Activated T-helper 1 cell treated with anti-CD3 and anti-CD28 coated beads, Interleukin-12 subunit alpha, Interleukin-12 subunit beta, Interleukin-2, Interleukin-4 antibody, amounts not matched to agents 30 ng/mL and 10 ng/mL and 1 ng/mL, durations not matched to agents 14 hours and 24 hours and 36 hours (primary cell): ENCODE data around the gene APBA3. TPM values are rescaled to one million over a fixed set of nuclear protein-coding genes. Genes with fewer than 3 reads are reported as not detected.

ENCODE experiments used
- DNase-seq: peaks from one replicate; pipeline ENCODE4 v3.0.0; 2021; ENCODE audit warnings: low spot score
- H3K27ac Mint-ChIP-seq: one replicate; pipeline ENCODE4 v1.8.0; 2021; ENCODE audit warnings: mild to moderate bottlenecking, mixed read lengths
- H3K27me3 Mint-ChIP-seq: one replicate; pipeline ENCODE4 v1.8.0; 2022; ENCODE audit warnings: mild to moderate bottlenecking, moderate library complexity, mixed read lengths; ENCODE audit not compliant: insufficient read depth
- H3K36me3 Mint-ChIP-seq: one replicate; pipeline ENCODE4 v1.8.0; 2021; ENCODE audit warnings: low read depth, mixed read lengths
- H3K4me1 Mint-ChIP-seq: one replicate; pipeline ENCODE4 v1.8.0; 2021; ENCODE audit warnings: low read depth, mixed read lengths
- H3K4me3 Mint-ChIP-seq: one replicate; pipeline ENCODE4 v1.8.0; 2021; ENCODE audit warnings: mild to moderate bottlenecking, moderate library complexity, mixed read lengths
- H3K9me3 Mint-ChIP-seq: one replicate; pipeline ENCODE4 v1.8.0; 2021; ENCODE audit warnings: mixed read lengths
- intact Hi-C: fragments of 100-400 bp; cut with micrococcal nuclease; formaldehyde crosslinking; loops from one replicate; pipeline ENCODE4 v1.15.1; 2024
- total RNA-seq: library from RNA; stranded (reverse); gene quantifications from 2 replicates; pipeline ENCODE4 v1.2.3, GENCODE V29; 2022

APBA3 gene
- total RNA-seq, 1 donor from 2014 or later, result 48.9 TPM

- no peak for DNase-seq
- peaks cover 7% of the 10 kb centered on the region for H3K27me3 Mint-ChIP-seq
- H3K27ac Mint-ChIP-seq, result no peak overlapping the region
- no peaks in the 10 kb centered on the region for H3K4me1 Mint-ChIP-seq
- peaks cover 22% of the 10 kb centered on the region for H3K9me3 Mint-ChIP-seq
- intact Hi-C loops, result loop anchor here (1.0 kb wide), 1 partner anchor 38 kb away; no protein-coding TSS in a partner anchor
- peaks cover 15% of the 10 kb centered on the region for H3K36me3 Mint-ChIP-seq
- H3K4me3 Mint-ChIP-seq, result peak overlapping the region; percentile 68
Measured at GRCh38 chr19:3783660-3784584, 22.4 kb upstream of the APBA3 start.

GRCh38 chr19:3782903-3783302 lies 21.4 kb upstream of the APBA3 start:
- intact Hi-C loops, result loop anchor here (1.0 kb wide), 1 partner anchor 39 kb away; no protein-coding TSS in a partner anchor

GRCh38 chr19:3782330-3782729 lies 20.8 kb upstream of the APBA3 start:
- H3K27ac Mint-ChIP-seq, result no peak overlapping the region
- no peaks in the 10 kb centered on the region for H3K4me1 Mint-ChIP-seq
- intact Hi-C loops, result no loop called here
- peaks cover 15% of the 10 kb centered on the region for H3K36me3 Mint-ChIP-seq
- H3K27me3 Mint-ChIP-seq, result peaks cover 7% of the 10 kb centered on the region
- no peak overlapping the region for H3K4me3 Mint-ChIP-seq
- peaks cover 22% of the 10 kb centered on the region for H3K9me3 Mint-ChIP-seq
- DNase-seq, result no peak

More at GRCh38 chr19:3782903-3783302, 21.4 kb upstream of the APBA3 start:
- Mint-ChIP-seq H3K4me3 (no peak overlapping the region), H3K36me3 (peaks cover 15% of the 10 kb centered on the region), H3K27ac (no peak overlapping the region), H3K27me3 (peaks cover 7% of the 10 kb centered on the region), H3K4me1 (no peaks in the 10 kb centered on the region), H3K9me3 (peaks cover 22% of the 10 kb centered on the region)
- DNase-seq, result no peak

- intact Hi-C loops, result no loop called here
- peaks cover 15% of the 10 kb centered on the region for H3K36me3 Mint-ChIP-seq
- H3K9me3 Mint-ChIP-seq, result peaks cover 22% of the 10 kb centered on the region
- no peak for DNase-seq
- H3K4me1 Mint-ChIP-seq, result no peaks in the 10 kb centered on the region
- H3K27ac Mint-ChIP-seq, result no peak overlapping the region
- peaks cover 3% of the 10 kb centered on the region for H3K27me3 Mint-ChIP-seq
- H3K4me3 Mint-ChIP-seq, result no peak overlapping the region
Measured at GRCh38 chr19:3781603-3782002, 20.1 kb upstream of the APBA3 start.

- DNase-seq, result no peak
- Mint-ChIP-seq H3K9me3 (peaks cover 22% of the 10 kb centered on the region), H3K36me3 (peaks cover 15% of the 10 kb centered on the region), H3K27me3 (peaks cover 2% of the 10 kb centered on the region), H3K4me1 (no peaks in the 10 kb centered on the region), H3K4me3 (no peak overlapping the region), H3K27ac (no peak overlapping the region)
- intact Hi-C loops, result no loop called here
Measured at GRCh38 chr19:3780786-3781304, 19.4 kb upstream of the APBA3 start.

- no peak overlapping the region for H3K27ac Mint-ChIP-seq
- H3K9me3 Mint-ChIP-seq, result peaks cover 22% of the 10 kb centered on the region
- no peaks in the 10 kb centered on the region for H3K4me1 Mint-ChIP-seq
- intact Hi-C loops, result no loop called here
- H3K4me3 Mint-ChIP-seq, result no peak overlapping the region
- no peaks in the 10 kb centered on the region for H3K27me3 Mint-ChIP-seq
- no peak for DNase-seq
- peaks cover 15% of the 10 kb centered on the region for H3K36me3 Mint-ChIP-seq
Measured at GRCh38 chr19:3778899-3779723, 17.6 kb upstream of the APBA3 start.

- no peak overlapping the region for H3K27ac Mint-ChIP-seq
- peaks cover 15% of the 10 kb centered on the region for H3K36me3 Mint-ChIP-seq
- no peak overlapping the region for H3K4me3 Mint-ChIP-seq
- H3K27me3 Mint-ChIP-seq, result peaks cover 2% of the 10 kb centered on the region
- no peaks in the 10 kb centered on the region for H3K4me1 Mint-ChIP-seq
- H3K9me3 Mint-ChIP-seq, result peaks cover 22% of the 10 kb centered on the region
- intact Hi-C loops, result no loop called here
- no peak for DNase-seq
Measured at GRCh38 chr19:3778104-3778867, 16.8 kb upstream of the APBA3 start.

- no peaks in the 10 kb centered on the region for H3K4me1 Mint-ChIP-seq
- peaks cover 3% of the 10 kb centered on the region for H3K36me3 Mint-ChIP-seq
- intact Hi-C loops, result no loop called here
- peaks cover 9% of the 10 kb centered on the region for H3K9me3 Mint-ChIP-seq
- no peak overlapping the region for H3K4me3 Mint-ChIP-seq
- no peak for DNase-seq
- no peak overlapping the region for H3K27ac Mint-ChIP-seq
- peaks cover 2% of the 10 kb centered on the region for H3K27me3 Mint-ChIP-seq
Measured at GRCh38 chr19:3776479-3777040, 15.1 kb upstream of the APBA3 start.

GRCh38 chr19:3775831-3776230 lies 14.3 kb upstream of the APBA3 start:
- Mint-ChIP-seq H3K36me3 (peaks cover 2% of the 10 kb centered on the region), H3K9me3 (peaks cover 1% of the 10 kb centered on the region), H3K27me3 (peaks cover 2% of the 10 kb centered on the region), H3K27ac (no peak overlapping the region), H3K4me3 (no peak overlapping the region), H3K4me1 (no peaks in the 10 kb centered on the region)
- intact Hi-C loops, result no loop called here
- DNase-seq, result no peak

- Mint-ChIP-seq H3K4me1 (no peaks in the 10 kb centered on the region), H3K36me3 (peaks cover 2% of the 10 kb centered on the region), H3K27me3 (peaks cover 2% of the 10 kb centered on the region), H3K9me3 (no peaks in the 10 kb centered on the region), H3K4me3 (no peak overlapping the region), H3K27ac (no peak overlapping the region)
- intact Hi-C loops, result no loop called here
- no peak for DNase-seq
Measured at GRCh38 chr19:3775374-3775711, 13.9 kb upstream of the APBA3 start.

- intact Hi-C loops, result no loop called here
Measured at GRCh38 chr19:3774621-3775373, 13.3 kb upstream of the APBA3 start.

More at GRCh38 chr19:3774621-3775373, 13.3 kb upstream of the APBA3 start:
- DNase-seq, result no peak
- Mint-ChIP-seq H3K9me3 (no peaks in the 10 kb centered on the region), H3K36me3 (peaks cover 2% of the 10 kb centered on the region), H3K27me3 (peaks cover 2% of the 10 kb centered on the region), H3K4me3 (no peak overlapping the region), H3K27ac (no peak overlapping the region), H3K4me1 (no peaks in the 10 kb centered on the region)
